GM06990 (cell line): Measurements from ENCODE around the gene CADM1.

ENCODE experiments used
- DNase-seq: peaks from one replicate; pipeline ENCODE4 v3.0.0-alpha.2; 2011; ENCODE audit not compliant: insufficient read length; ENCODE audit errors: extremely low read depth
- H3K27me3 ChIP-seq: replicated peaks from 2 replicates; pipeline ENCODE4 v1.6.0; 2011; ENCODE audit warnings: low read length; ENCODE audit not compliant: control insufficient read depth, insufficient read depth
- H3K36me3 ChIP-seq: 2 replicates; pipeline ENCODE4 v1.5.1; 2011; ENCODE audit warnings: low read length; ENCODE audit not compliant: control insufficient read depth, insufficient read depth
- H3K4me3 ChIP-seq: replicated peaks from 2 replicates; pipeline ENCODE4 v1.5.1; 2011; ENCODE audit warnings: low read depth, mild to moderate bottlenecking, control low read depth, low read length
- TF ChIP-seq, protein P1 (sequence below): IDR thresholded peaks from 2 replicates; pipeline ENCODE4 v1.5.1; 2011; ENCODE audit warnings: low read length, control low read depth, mild to moderate bottlenecking, inconsistent platforms; ENCODE audit not compliant: insufficient read depth, poor library complexity, severe bottlenecking

Gene CADM1

GRCh38 chr11:115201111-115201792, 303.0 kb downstream of the CADM1 start:
- Histone ChIP-seq H3K27me3 (no peaks in the 10 kb centered on the region), H3K4me3 (no peak overlapping the region), H3K36me3 (no peaks in the 10 kb centered on the region)
- no peak for DNase-seq
- TF ChIP-seq, protein P1, sequence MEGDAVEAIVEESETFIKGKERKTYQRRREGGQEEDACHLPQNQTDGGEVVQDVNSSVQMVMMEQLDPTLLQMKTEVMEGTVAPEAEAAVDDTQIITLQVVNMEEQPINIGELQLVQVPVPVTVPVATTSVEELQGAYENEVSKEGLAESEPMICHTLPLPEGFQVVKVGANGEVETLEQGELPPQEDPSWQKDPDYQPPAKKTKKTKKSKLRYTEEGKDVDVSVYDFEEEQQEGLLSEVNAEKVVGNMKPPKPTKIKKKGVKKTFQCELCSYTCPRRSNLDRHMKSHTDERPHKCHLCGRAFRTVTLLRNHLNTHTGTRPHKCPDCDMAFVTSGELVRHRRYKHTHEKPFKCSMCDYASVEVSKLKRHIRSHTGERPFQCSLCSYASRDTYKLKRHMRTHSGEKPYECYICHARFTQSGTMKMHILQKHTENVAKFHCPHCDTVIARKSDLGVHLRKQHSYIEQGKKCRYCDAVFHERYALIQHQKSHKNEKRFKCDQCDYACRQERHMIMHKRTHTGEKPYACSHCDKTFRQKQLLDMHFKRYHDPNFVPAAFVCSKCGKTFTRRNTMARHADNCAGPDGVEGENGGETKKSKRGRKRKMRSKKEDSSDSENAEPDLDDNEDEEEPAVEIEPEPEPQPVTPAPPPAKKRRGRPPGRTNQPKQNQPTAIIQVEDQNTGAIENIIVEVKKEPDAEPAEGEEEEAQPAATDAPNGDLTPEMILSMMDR = no peak

GRCh38 chr11:115199481-115200069, 304.6 kb downstream of the CADM1 start:
- TF ChIP-seq, protein P1 = no peak
- no peaks in the 10 kb centered on the region for H3K27me3 ChIP-seq
- DNase-seq = no peak
- H3K4me3 ChIP-seq = no peak overlapping the region
- H3K36me3 ChIP-seq = no peaks in the 10 kb centered on the region

DNA sequence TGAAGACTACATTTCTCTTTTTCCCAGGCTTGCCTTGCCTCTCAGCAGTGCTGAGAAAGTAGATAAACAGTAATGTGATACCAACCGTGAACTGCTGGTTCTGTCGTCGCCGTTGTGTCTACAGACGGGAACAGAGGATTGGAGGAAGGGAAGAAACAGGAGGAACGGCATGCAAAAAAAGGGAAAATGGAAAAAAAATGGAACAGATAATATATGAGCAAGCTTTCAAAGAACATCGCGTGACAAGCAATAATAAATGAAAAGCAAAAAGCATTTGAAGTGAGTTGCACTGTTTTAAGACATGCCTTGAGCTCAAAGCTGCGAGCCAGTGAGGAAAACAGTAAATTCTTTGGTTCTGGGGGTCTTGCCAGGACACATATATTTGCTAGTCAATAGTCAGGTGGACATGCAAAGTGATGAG, 305.9 kb downstream of the CADM1 start:
- TF ChIP-seq, protein P1 = no peak

DNA sequence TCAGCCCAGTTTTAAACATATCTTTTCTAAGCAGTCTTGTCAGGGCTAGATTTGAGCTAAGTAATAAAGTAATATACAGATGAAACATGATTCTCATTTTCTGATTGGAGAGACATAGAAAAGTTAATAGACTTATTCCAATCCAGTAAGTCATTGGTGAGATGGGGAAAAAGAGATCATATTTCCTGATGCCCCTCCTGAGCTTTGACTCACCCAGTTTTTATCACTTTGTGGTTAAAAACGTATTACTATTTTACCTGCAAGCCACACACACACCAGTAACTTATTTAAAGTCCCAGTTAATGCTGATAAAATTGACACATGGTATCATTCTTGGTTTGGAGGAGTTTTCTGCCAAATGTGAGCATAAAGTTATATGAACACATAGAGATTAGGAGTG, 306.8 kb downstream of the CADM1 start:
- TF ChIP-seq, protein P1 = no peak
- H3K4me3 ChIP-seq = no peak overlapping the region

More for the DNA sequence above, 305.9 kb downstream of the CADM1 start:
- no peaks in the 10 kb centered on the region for H3K27me3 ChIP-seq
- no peaks in the 10 kb centered on the region for H3K36me3 ChIP-seq
- DNase-seq = no peak
- H3K4me3 ChIP-seq = no peak overlapping the region

GRCh38 chr11:115197031-115197430, 307.2 kb downstream of the CADM1 start:
- Histone ChIP-seq H3K36me3 (no peaks in the 10 kb centered on the region), H3K4me3 (no peak overlapping the region), H3K27me3 (no peaks in the 10 kb centered on the region)
- TF ChIP-seq, protein P1 = no peak
- no peak for DNase-seq

More for the DNA sequence above, 306.8 kb downstream of the CADM1 start:
- no peaks in the 10 kb centered on the region for H3K36me3 ChIP-seq
- H3K27me3 ChIP-seq = no peaks in the 10 kb centered on the region
- no peak for DNase-seq
